SU-DHL-6 (cell line): ENCODE results near the gene IL1RL2.

Experiments used
- H2AFZ ChIP-seq: fragments of 200-600 bp; sonication (generic); 2 replicates; pipeline ENCODE4 v1.6.1; 2014; ENCODE audit warnings: low read depth, mild to moderate bottlenecking, moderate library complexity, mixed read lengths, antibody characterized with exemption, low read length; ENCODE audit not compliant: severe bottlenecking
- H3F3A ChIP-seq: fragments of 200-600 bp; shearing (Covaris generic); 2 replicates; pipeline ENCODE4 v1.6.0; 2016; ENCODE audit warnings: antibody characterized with exemption, mild to moderate bottlenecking; ENCODE audit not compliant: insufficient read depth
- H3K27ac ChIP-seq: fragments of 200-600 bp; sonication (generic); 2 replicates; pipeline ENCODE4 v1.5.1; 2016; ENCODE audit warnings: low read depth, mild to moderate bottlenecking, low read length, moderate library complexity, mixed read lengths
- H3K27me3 ChIP-seq: fragments of 200-600 bp; sonication (generic), shearing (Covaris generic); 2 replicates; pipeline ENCODE4 v1.6.0; 2014; ENCODE audit warnings: mild to moderate bottlenecking, low read length
- H3K36me3 ChIP-seq: fragments of 200-600 bp; sonication (generic); 2 replicates; pipeline ENCODE4 v1.6.1; 2014; ENCODE audit warnings: mild to moderate bottlenecking, low read length, mixed read lengths
- H3K4me2 ChIP-seq: fragments of 300-600, 200-600 bp; shearing (Covaris generic), sonication (generic); 2 replicates; pipeline ENCODE4 v1.6.0; 2014; ENCODE audit warnings: low read length, low read depth, mild to moderate bottlenecking; ENCODE audit not compliant: poor library complexity, severe bottlenecking
- H3K4me3 ChIP-seq: fragments of 200-600 bp; sonication (generic); 2 replicates; pipeline ENCODE4 v1.5.1; 2014; ENCODE audit warnings: antibody characterized with exemption, low read length, mild to moderate bottlenecking, mixed read lengths; ENCODE audit not compliant: insufficient read depth, poor library complexity, severe bottlenecking
- H3K79me2 ChIP-seq: fragments of 200-600 bp; sonication (generic); 2 replicates; pipeline ENCODE4 v1.6.1; 2014; ENCODE audit warnings: mild to moderate bottlenecking, low read length, moderate library complexity; ENCODE audit not compliant: insufficient read depth
- H3K9ac ChIP-seq: fragments of 200-600 bp; sonication (generic); 2 replicates; pipeline ENCODE4 v1.7.0; 2014; ENCODE audit warnings: mild to moderate bottlenecking, low read length
- H3K9me2 ChIP-seq: fragments of 200-600 bp; sonication (generic); replicated peaks from 2 replicates; pipeline ENCODE4 v1.6.1; 2014; ENCODE audit warnings: low read length; ENCODE audit not compliant: insufficient read depth
- H3K9me3 ChIP-seq: fragments of 200-600 bp; sonication (generic); 2 replicates; pipeline ENCODE4 v1.6.1; 2014; ENCODE audit warnings: low read length, mixed read lengths; ENCODE audit not compliant: insufficient read depth
- H4K20me1 ChIP-seq: fragments of 200-600 bp; sonication (generic); 2 replicates; pipeline ENCODE4 v1.6.1; 2014; ENCODE audit warnings: low read depth, mild to moderate bottlenecking, antibody characterized with exemption, low read length, moderate library complexity, mixed read lengths
- CTCF ChIP-seq: fragments of 200-600 bp; sonication (generic); IDR thresholded peaks from one replicate; pipeline ENCODE4 v1.5.1; 2017; ENCODE audit warnings: antibody characterized with exemption, mild to moderate bottlenecking, low read length, moderate library complexity; ENCODE audit not compliant: insufficient read depth, poor library complexity, severe bottlenecking
- EZH2phosphoT487 ChIP-seq: fragments of 200-600 bp; sonication (generic), shearing (Covaris generic); conservative IDR thresholded peaks from 2 replicates; pipeline ENCODE4 v1.6.1; 2018; ENCODE audit warnings: mild to moderate bottlenecking, antibody characterized with exemption, low read length, moderate library complexity, mixed read lengths

IL1RL2 gene

GRCh38 chr2:102269200-102269524 is 82.3 kb downstream of the IL1RL2 start:
- no peaks in the 10 kb centered on the region for H3F3A ChIP-seq
- no peaks in the 10 kb centered on the region for H3K9me2 ChIP-seq
- no peaks in the 10 kb centered on the region for H4K20me1 ChIP-seq
- no peak overlapping the region for H2AFZ ChIP-seq
- no peaks in the 10 kb centered on the region for H3K9me3 ChIP-seq
- H3K9ac ChIP-seq = no peak overlapping the region
- H3K27ac ChIP-seq = no peak overlapping the region
- H3K4me3 ChIP-seq = no peak overlapping the region
- no peaks in the 10 kb centered on the region for H3K79me2 ChIP-seq
- no peaks in the 10 kb centered on the region for H3K27me3 ChIP-seq
- no peak overlapping the region for H3K4me2 ChIP-seq
- no peaks in the 10 kb centered on the region for H3K36me3 ChIP-seq
- no peak for TF ChIP-seq CTCF
- TF ChIP-seq EZH2phosphoT487 = no peak

GRCh38 chr2:102271844-102272243 is 85.0 kb downstream of the IL1RL2 start:
- Histone ChIP-seq H2AFZ (no peak overlapping the region), H3K27me3 (no peaks in the 10 kb centered on the region), H3K36me3 (no peaks in the 10 kb centered on the region), H3K79me2 (no peaks in the 10 kb centered on the region), H3F3A (no peaks in the 10 kb centered on the region), H3K27ac (no peak overlapping the region), H4K20me1 (no peaks in the 10 kb centered on the region), H3K9ac (no peak overlapping the region), H3K4me2 (no peak overlapping the region), H3K9me2 (no peaks in the 10 kb centered on the region), H3K4me3 (no peak overlapping the region), H3K9me3 (peaks cover 8% of the 10 kb centered on the region; the same call in 1 of the 2 replicates)
- TF ChIP-seq CTCF (no peak), EZH2phosphoT487 (no peak)

GRCh38 chr2:102273619-102274211 is 86.9 kb downstream of the IL1RL2 start:
- Histone ChIP-seq H3K36me3 (no peaks in the 10 kb centered on the region), H3K4me2 (no peak overlapping the region), H3K9me3 (peaks cover 8% of the 10 kb centered on the region; the same call in 1 of the 2 replicates), H3K79me2 (no peaks in the 10 kb centered on the region), H2AFZ (no peak overlapping the region), H3K4me3 (no peak overlapping the region), H3K9ac (no peak overlapping the region), H3K27me3 (no peaks in the 10 kb centered on the region), H3K9me2 (no peaks in the 10 kb centered on the region), H4K20me1 (no peaks in the 10 kb centered on the region), H3F3A (no peaks in the 10 kb centered on the region), H3K27ac (no peak overlapping the region)
- no peak for TF ChIP-seq EZH2phosphoT487
- TF ChIP-seq CTCF = no peak
